Measurements from ENCODE around the gene NRXN2.

The NRXN2 gene

DNA sequence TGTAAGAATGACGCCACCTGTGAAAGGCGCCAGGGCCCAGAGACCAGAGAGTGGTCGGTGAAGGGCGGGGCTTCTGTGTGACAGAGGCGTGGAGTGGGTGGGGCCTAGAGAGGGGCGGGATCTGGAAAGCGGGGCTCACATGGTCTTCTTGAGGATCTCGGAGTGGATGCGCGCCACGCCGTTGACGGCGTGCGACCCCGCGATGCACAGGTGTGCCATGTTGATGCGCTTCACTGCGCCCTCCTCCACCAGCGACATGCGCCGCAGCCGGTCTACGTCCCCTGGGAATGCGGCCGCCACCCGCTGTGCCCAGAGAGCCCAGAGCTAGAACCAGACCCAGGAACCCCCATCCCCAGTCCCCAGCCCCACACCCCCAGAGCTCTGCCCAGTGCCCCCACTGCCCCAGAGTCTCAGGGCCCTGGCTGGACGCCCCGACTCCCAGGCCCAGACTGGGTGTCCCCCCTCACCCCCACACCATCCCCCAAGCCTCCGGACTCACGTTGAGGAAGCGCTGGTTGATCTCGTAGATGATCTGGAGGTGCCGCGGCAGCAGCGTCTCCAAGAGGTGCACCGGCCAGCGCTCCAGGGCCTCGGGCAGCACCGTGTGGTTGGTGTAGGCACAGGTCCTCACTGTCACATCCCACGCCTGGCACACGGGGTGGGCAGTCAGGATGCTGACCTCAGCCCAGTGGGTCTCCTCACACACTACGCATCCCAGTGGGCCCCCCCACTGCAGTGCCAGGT lies 30.6 kb upstream of the NRXN2 start:
- Histone ChIP-seq H2AFZ (ENCODE audit: low read depth) (no peak overlapping the region), H3K27ac (no peak overlapping the region), H3K27me3 (ENCODE audit: insufficient read depth, low read depth) (no peaks in the 10 kb centered on the region), H3K36me3 (ENCODE audit: insufficient read depth) (no peaks in the 10 kb centered on the region), H3K4me2 (no peak overlapping the region), H3K4me1 (ENCODE audit: low read depth, poor library complexity, severe bottlenecking) (peaks cover 16% of the 10 kb centered on the region), H3K9ac (no peak overlapping the region), H3K79me2 (ENCODE audit: insufficient read depth, low read depth) (no peaks in the 10 kb centered on the region), H3K4me3 (IDR thresholded peaks at IDR 0.05; ENCODE audit: insufficient read depth, low read depth, low read length) (no peak overlapping the region), H4K20me1 (ENCODE audit: insufficient read depth) (no peaks in the 10 kb centered on the region)
- TF ChIP-seq, protein P1, sequence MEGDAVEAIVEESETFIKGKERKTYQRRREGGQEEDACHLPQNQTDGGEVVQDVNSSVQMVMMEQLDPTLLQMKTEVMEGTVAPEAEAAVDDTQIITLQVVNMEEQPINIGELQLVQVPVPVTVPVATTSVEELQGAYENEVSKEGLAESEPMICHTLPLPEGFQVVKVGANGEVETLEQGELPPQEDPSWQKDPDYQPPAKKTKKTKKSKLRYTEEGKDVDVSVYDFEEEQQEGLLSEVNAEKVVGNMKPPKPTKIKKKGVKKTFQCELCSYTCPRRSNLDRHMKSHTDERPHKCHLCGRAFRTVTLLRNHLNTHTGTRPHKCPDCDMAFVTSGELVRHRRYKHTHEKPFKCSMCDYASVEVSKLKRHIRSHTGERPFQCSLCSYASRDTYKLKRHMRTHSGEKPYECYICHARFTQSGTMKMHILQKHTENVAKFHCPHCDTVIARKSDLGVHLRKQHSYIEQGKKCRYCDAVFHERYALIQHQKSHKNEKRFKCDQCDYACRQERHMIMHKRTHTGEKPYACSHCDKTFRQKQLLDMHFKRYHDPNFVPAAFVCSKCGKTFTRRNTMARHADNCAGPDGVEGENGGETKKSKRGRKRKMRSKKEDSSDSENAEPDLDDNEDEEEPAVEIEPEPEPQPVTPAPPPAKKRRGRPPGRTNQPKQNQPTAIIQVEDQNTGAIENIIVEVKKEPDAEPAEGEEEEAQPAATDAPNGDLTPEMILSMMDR (conservative IDR thresholded peaks at IDR 0.05; ENCODE audit: low read depth, low read length) = no peak

DNA sequence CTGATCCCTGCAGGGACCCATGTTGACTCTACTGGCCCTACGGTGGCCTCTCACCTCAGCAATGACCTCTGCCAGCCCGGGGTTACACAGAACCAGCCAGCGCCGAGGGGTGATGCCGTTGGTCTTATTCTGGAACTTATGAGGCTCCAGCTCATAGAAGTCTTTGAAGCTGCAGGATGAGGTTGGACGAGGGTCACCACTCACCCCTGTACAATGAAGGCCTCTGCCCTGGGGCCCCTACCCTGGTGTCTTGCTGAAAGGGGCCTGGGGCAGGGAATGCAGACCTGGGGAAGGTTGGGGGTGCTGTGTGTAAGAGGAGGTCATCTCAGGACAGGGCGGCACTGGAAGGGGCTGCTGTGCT lies 30.0 kb upstream of the NRXN2 start:
- Histone ChIP-seq H2AFZ (ENCODE audit: low read depth) (no peak overlapping the region), H3K27ac (no peak overlapping the region), H3K27me3 (ENCODE audit: insufficient read depth, low read depth) (no peaks in the 10 kb centered on the region), H3K4me2 (no peak overlapping the region), H4K20me1 (ENCODE audit: insufficient read depth) (no peaks in the 10 kb centered on the region), H3K79me2 (ENCODE audit: insufficient read depth, low read depth) (no peaks in the 10 kb centered on the region), H3K4me1 (ENCODE audit: low read depth, poor library complexity, severe bottlenecking) (peaks cover 16% of the 10 kb centered on the region), H3K9ac (no peak overlapping the region), H3K36me3 (ENCODE audit: insufficient read depth) (no peaks in the 10 kb centered on the region), H3K4me3 (IDR thresholded peaks at IDR 0.05; ENCODE audit: insufficient read depth, low read depth, low read length) (no peak overlapping the region)
- TF ChIP-seq, protein P1 (conservative IDR thresholded peaks at IDR 0.05; ENCODE audit: low read depth, low read length) = no peak

DNA sequence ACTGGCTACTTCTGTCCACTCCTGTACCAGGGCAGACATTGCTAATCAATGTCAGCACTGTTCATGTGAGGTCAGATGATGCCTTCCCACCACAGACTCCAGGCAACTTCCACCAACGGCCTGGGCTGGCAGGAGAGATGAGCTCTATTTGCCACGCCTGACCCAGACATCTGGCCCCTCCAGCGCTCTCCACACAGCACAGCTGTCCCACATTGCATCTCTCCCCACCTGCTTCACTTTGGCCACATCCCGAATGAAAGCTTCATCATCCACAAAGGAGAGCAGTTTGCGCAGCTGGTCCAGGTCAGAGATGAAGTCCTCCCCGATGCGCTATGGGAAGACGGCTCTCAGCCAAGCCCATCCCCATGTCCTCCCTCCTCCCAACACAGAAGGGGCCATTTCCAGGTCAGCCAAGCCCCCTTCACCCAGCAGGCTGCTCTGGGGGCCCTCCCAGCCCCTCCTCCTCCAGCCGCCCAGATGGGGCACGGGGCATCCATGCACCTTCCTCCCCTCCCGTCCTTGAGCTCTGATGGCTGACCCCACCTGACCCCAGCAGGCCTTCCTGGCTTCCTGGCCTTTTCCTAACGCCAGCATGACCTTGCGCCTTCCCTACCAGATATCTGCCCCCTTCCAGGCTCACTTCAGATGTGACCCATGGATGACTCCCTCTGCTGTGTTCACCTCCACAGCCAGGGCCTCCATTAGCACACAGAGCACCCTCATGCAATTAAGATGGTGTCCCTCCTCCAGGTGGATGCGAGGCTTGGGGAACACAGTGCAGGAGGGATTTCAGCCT lies 29.4 kb upstream of the NRXN2 start:
- Histone ChIP-seq H3K36me3 (ENCODE audit: insufficient read depth) (no peaks in the 10 kb centered on the region), H3K27ac (no peak overlapping the region), H4K20me1 (ENCODE audit: insufficient read depth) (no peaks in the 10 kb centered on the region), H3K4me3 (IDR thresholded peaks at IDR 0.05; ENCODE audit: insufficient read depth, low read depth, low read length) (no peak overlapping the region), H3K27me3 (ENCODE audit: insufficient read depth, low read depth) (no peaks in the 10 kb centered on the region), H3K4me2 (no peak overlapping the region), H2AFZ (ENCODE audit: low read depth) (no peak overlapping the region), H3K4me1 (ENCODE audit: low read depth, poor library complexity, severe bottlenecking) (peaks cover 16% of the 10 kb centered on the region), H3K79me2 (ENCODE audit: insufficient read depth, low read depth) (no peaks in the 10 kb centered on the region), H3K9ac (no peak overlapping the region)
- TF ChIP-seq, protein P1 (conservative IDR thresholded peaks at IDR 0.05; ENCODE audit: low read depth, low read length) = no peak

DNA sequence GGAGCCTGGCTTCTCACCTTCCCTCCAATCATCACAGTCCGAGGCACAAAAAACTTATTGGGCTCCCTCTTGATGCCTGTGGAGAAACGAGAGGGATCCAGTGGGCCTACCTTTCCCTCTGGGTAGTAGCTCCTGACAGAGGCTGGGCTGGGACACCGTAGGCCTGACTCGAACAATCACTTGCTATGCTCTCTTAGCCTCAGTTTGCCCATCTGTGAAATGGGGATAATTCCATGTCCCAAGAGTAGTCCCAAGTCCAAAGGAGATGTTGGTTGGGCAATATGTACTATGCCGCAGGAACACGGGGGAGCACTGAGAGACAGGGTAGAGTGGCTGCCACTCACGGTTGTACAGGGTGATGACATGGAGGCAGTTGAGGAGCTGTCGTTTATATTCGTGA lies 28.6 kb upstream of the NRXN2 start:
- H3K9ac ChIP-seq = no peak overlapping the region
- no peak overlapping the region for H3K4me3 ChIP-seq (IDR thresholded peaks at IDR 0.05; ENCODE audit: insufficient read depth, low read depth, low read length)
- H3K36me3 ChIP-seq (ENCODE audit: insufficient read depth) = no peaks in the 10 kb centered on the region
- H4K20me1 ChIP-seq (ENCODE audit: insufficient read depth) = no peaks in the 10 kb centered on the region
- H3K27me3 ChIP-seq (ENCODE audit: insufficient read depth, low read depth) = no peaks in the 10 kb centered on the region
- no peak overlapping the region for H3K27ac ChIP-seq
- no peak overlapping the region for H2AFZ ChIP-seq (ENCODE audit: low read depth)
- no peak overlapping the region for H3K4me2 ChIP-seq
- peaks cover 10% of the 10 kb centered on the region for H3K4me1 ChIP-seq (ENCODE audit: low read depth, poor library complexity, severe bottlenecking)
- TF ChIP-seq, protein P1 (conservative IDR thresholded peaks at IDR 0.05; ENCODE audit: low read depth, low read length) = no peak
- no peaks in the 10 kb centered on the region for H3K79me2 ChIP-seq (ENCODE audit: insufficient read depth, low read depth)

Measured in KMS-11 (cell line).